Body of pancreas (tissue), 4 donors: ENCODE data around the gene DMXL1.

Source experiments
- POLR2A ChIP-seq, 3 donors: fragments of 450-650 bp; IDR thresholded peaks; one replicate each; pipeline ENCODE4 v1.6.1; 2016; ENCODE audit warnings: antibody characterized with exemption in 3 of 3, mild to moderate bottlenecking in 2 of 3
- TF ChIP-seq, protein P1 (sequence below), 7 experiments: fragments of 450-650 bp in 4 of 7; fragments of 200-600 bp in 3 of 7; sonication (generic) in 3 of 7; IDR thresholded peaks; one replicate each; pipeline ENCODE4 v1.5.1; 2016 to 2019; ENCODE audit warnings: antibody characterized with exemption in 7 of 7

- no peak for TF ChIP-seq POLR2A (IDR thresholded peaks at IDR 0.05)
- TF ChIP-seq, protein P1, sequence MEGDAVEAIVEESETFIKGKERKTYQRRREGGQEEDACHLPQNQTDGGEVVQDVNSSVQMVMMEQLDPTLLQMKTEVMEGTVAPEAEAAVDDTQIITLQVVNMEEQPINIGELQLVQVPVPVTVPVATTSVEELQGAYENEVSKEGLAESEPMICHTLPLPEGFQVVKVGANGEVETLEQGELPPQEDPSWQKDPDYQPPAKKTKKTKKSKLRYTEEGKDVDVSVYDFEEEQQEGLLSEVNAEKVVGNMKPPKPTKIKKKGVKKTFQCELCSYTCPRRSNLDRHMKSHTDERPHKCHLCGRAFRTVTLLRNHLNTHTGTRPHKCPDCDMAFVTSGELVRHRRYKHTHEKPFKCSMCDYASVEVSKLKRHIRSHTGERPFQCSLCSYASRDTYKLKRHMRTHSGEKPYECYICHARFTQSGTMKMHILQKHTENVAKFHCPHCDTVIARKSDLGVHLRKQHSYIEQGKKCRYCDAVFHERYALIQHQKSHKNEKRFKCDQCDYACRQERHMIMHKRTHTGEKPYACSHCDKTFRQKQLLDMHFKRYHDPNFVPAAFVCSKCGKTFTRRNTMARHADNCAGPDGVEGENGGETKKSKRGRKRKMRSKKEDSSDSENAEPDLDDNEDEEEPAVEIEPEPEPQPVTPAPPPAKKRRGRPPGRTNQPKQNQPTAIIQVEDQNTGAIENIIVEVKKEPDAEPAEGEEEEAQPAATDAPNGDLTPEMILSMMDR (IDR thresholded peaks at IDR 0.05) = no peak
These were observed 180.3 kb downstream of the DMXL1 start for GRCh38 chr5:119250946-119251901.
